H1 (cell line): ENCODE data around the gene NPSR1. TPM values are rescaled to one million over a fixed set of nuclear protein-coding genes. Genes with fewer than 3 reads are reported as not detected.

Experiments used
- CEBPB ChIP-seq: IDR thresholded peaks from 2 replicates; pipeline ENCODE4 v1.6.1; 2012; ENCODE audit warnings: low read depth, low read length
- EZH2 ChIP-seq: fragments of 200-600 bp; sonication (generic); IDR thresholded peaks from 2 replicates; pipeline ENCODE4 v1.7.1; 2012; ENCODE audit warnings: low read depth, mild to moderate bottlenecking, moderate library complexity, low read length, inconsistent platforms; ENCODE audit not compliant: severe bottlenecking
- USF2 ChIP-seq: IDR thresholded peaks from 2 replicates; pipeline ENCODE4 v1.6.1; 2011; ENCODE audit warnings: low read length, improper control_type of control experiment
- polyA plus RNA-seq, 7 experiments: library from polyadenylated mRNA; depleted of rRNA in 3 of 7; stranded (reverse) in 5 of 7; unstranded in 2 of 7; fragments of >200 nt in 5 of 7; fragments of 200-250 nt in 2 of 7; gene quantifications; 1 replicate in 5 of 7; 2 replicates in 1 of 7; 4 replicates in 1 of 7; pipeline versions ENCODE4 v1.2.1 to v1.2.3, GENCODE V29; 2011 to 2013; ENCODE audit warnings: missing spikeins in 2 of 7, mixed read lengths in 2 of 7
- small RNA-seq: library from polyadenylated mRNA; stranded (forward); fragments of <200 nt; extraction: miRNeasy Mini kit (QIAGEN cat#:217004); gene quantifications from one replicate; pipeline ENCODE3, GENCODE V24; 2013; ENCODE audit not compliant: insufficient read depth
- total RNA-seq: library from RNA; stranded (reverse); fragmentation: NEBNext Ultra II Directional; extraction: Animal tissue kit (Norgen Biotek cat#: 25700); gene quantifications from 2 replicates; pipeline ENCODE4 v1.2.1, GENCODE V29; 2021

NPSR1 gene
- total and polyA plus RNA-seq, 2 of the 8 experiments (the other 6 are each of a cell fraction or from before 2014, with no cell fraction given) = not detected

DNA sequence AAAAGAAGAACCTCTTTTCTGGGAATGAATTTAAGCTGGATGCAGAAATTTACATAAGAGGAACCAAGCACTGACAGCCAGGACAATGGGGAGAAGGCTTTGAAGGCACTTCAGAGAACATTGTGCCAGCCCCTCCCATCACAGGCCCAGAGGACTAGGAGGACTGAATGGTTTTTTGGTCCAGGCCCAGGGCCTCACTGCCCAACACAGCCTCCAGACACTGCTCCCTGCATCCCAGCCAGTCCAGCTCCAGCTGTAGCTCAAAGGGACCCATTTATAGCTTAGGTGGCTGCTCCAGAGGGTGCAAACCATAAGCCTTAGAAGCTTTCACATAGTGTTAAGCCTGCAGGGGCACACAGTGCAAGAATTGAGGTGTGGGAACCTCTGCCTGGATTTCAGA lies 237.2 kb downstream of the NPSR1 start (continued):
- TF ChIP-seq USF2 (no peak), EZH2 (no peak), CEBPB (no peak)

Small RNA genes within 50 kb of the gene (small RNA-seq; reads per million reads assigned to genes)
- gene RF00322 = not detected
- gene RN7SL132P = not detected
